ENCODE data around the gene FNDC3B.

The FNDC3B gene

GRCh38 chr3:172287937-172288477, 248.6 kb downstream of the FNDC3B start:
- no peak for DNase-seq (ENCODE audit: low read depth)

- no peak for DNase-seq (ENCODE audit: low read depth)
These were observed 249.3 kb downstream of the FNDC3B start for GRCh38 chr3:172288651-172289050.

- no peak for DNase-seq (ENCODE audit: low read depth)
These were observed 250.2 kb downstream of the FNDC3B start for GRCh38 chr3:172289583-172289982.

GRCh38 chr3:172290457-172290856, 251.1 kb downstream of the FNDC3B start:
- DNase-seq (ENCODE audit: low read depth): no peak

GRCh38 chr3:172291650-172292049, 252.3 kb downstream of the FNDC3B start:
- DNase-seq (ENCODE audit: low read depth): no peak

- DNase-seq (ENCODE audit: low read depth): no peak
These were observed 253.0 kb downstream of the FNDC3B start for GRCh38 chr3:172292422-172292821.

- no peak for DNase-seq (ENCODE audit: low read depth)
These were observed 253.7 kb downstream of the FNDC3B start for GRCh38 chr3:172293093-172293492.

- DNase-seq (ENCODE audit: low read depth): no peak
These were observed 254.9 kb downstream of the FNDC3B start for GRCh38 chr3:172294223-172294806.

- DNase-seq (ENCODE audit: low read depth): no peak
These were observed 257.0 kb downstream of the FNDC3B start for GRCh38 chr3:172296248-172296974.

GRCh38 chr3:172296975-172297332, 257.6 kb downstream of the FNDC3B start:
- DNase-seq (ENCODE audit: low read depth): no peak

- no peak for DNase-seq (ENCODE audit: low read depth)
These were observed 258.9 kb downstream of the FNDC3B start for GRCh38 chr3:172298247-172298646.

- no peak for DNase-seq (ENCODE audit: low read depth)
These were observed 260.8 kb downstream of the FNDC3B start for GRCh38 chr3:172300187-172300586.

- DNase-seq (ENCODE audit: low read depth): no peak
These were observed 261.5 kb downstream of the FNDC3B start for GRCh38 chr3:172300862-172301261.

GRCh38 chr3:172302203-172302602, 262.8 kb downstream of the FNDC3B start:
- DNase-seq (ENCODE audit: low read depth): no peak

GRCh38 chr3:172303181-172303580, 263.8 kb downstream of the FNDC3B start:
- no peak for DNase-seq (ENCODE audit: low read depth)

- DNase-seq (ENCODE audit: low read depth): no peak
These were observed 264.7 kb downstream of the FNDC3B start for GRCh38 chr3:172303941-172304558.

- DNase-seq (ENCODE audit: low read depth): no peak
These were observed 266.2 kb downstream of the FNDC3B start for GRCh38 chr3:172305552-172305951.

GRCh38 chr3:172305974-172306373, 266.6 kb downstream of the FNDC3B start:
- DNase-seq (ENCODE audit: low read depth): no peak

- DNase-seq (ENCODE audit: low read depth): no peak
These were observed 267.8 kb downstream of the FNDC3B start for GRCh38 chr3:172307141-172307560.

GRCh38 chr3:172309059-172309458, 269.7 kb downstream of the FNDC3B start:
- no peak for DNase-seq (ENCODE audit: low read depth)

- DNase-seq (ENCODE audit: low read depth): no peak
These were observed 270.5 kb downstream of the FNDC3B start for GRCh38 chr3:172309741-172310427.

GRCh38 chr3:172310428-172310760, 271.0 kb downstream of the FNDC3B start:
- no peak for DNase-seq (ENCODE audit: low read depth)

GRCh38 chr3:172311217-172311616, 271.8 kb downstream of the FNDC3B start:
- no peak for DNase-seq (ENCODE audit: low read depth)
